ENCODE results near the gene RGS6. TPM values are rescaled to one million over a fixed set of nuclear protein-coding genes. Genes with fewer than 3 reads are reported as not detected.

The RGS6 gene
- total RNA-seq, 4 donors from 2014 or later: 0.54 to 9.1 (median 3.3) TPM

GRCh38 chr14:72574715-72575114 lies 642.5 kb downstream of the RGS6 start:
- Histone ChIP-seq H3K27ac (no peak overlapping the region), H3K9me3 (no peaks in the 10 kb centered on the region), H3K36me3 (no peaks in the 10 kb centered on the region), H3K4me1 (no peaks in the 10 kb centered on the region), H3K27me3 (no peaks in the 10 kb centered on the region), H3K4me3 (no peak overlapping the region)
- no peak for TF ChIP-seq CTCF (IDR thresholded peaks at IDR 0.05)
- no peak for TF ChIP-seq POLR2A (IDR thresholded peaks at IDR 0.05)
- DNase-seq: no peak

- Histone ChIP-seq H3K27me3 (no peaks in the 10 kb centered on the region), H3K4me3 (no peak overlapping the region), H3K36me3 (no peaks in the 10 kb centered on the region), H3K4me1 (no peaks in the 10 kb centered on the region), H3K9me3 (no peaks in the 10 kb centered on the region), H3K27ac (no peak overlapping the region)
- no peak for TF ChIP-seq POLR2A (IDR thresholded peaks at IDR 0.05)
- TF ChIP-seq CTCF (IDR thresholded peaks at IDR 0.05): no peak
- no peak for DNase-seq
These were observed 644.0 kb downstream of the RGS6 start for GRCh38 chr14:72576258-72576657.

GRCh38 chr14:72577521-72577920 lies 645.3 kb downstream of the RGS6 start:
- Histone ChIP-seq H3K36me3 (no peaks in the 10 kb centered on the region), H3K9me3 (no peaks in the 10 kb centered on the region), H3K4me1 (no peaks in the 10 kb centered on the region), H3K4me3 (no peak overlapping the region), H3K27me3 (no peaks in the 10 kb centered on the region), H3K27ac (no peak overlapping the region)
- no peak for DNase-seq
- TF ChIP-seq POLR2A (IDR thresholded peaks at IDR 0.05): no peak
- no peak for TF ChIP-seq CTCF (IDR thresholded peaks at IDR 0.05)

GRCh38 chr14:72578514-72578913 lies 646.3 kb downstream of the RGS6 start:
- H3K4me3 ChIP-seq: no peak overlapping the region
- H3K9me3 ChIP-seq: no peaks in the 10 kb centered on the region
- no peaks in the 10 kb centered on the region for H3K4me1 ChIP-seq
- H3K27ac ChIP-seq: no peak overlapping the region
- H3K36me3 ChIP-seq: no peaks in the 10 kb centered on the region
- no peak for DNase-seq
- TF ChIP-seq POLR2A (IDR thresholded peaks at IDR 0.05) (no peak), CTCF (IDR thresholded peaks at IDR 0.05) (no peak)
- H3K27me3 ChIP-seq: no peaks in the 10 kb centered on the region

- DNase-seq: no peak
- H3K4me1 ChIP-seq: no peaks in the 10 kb centered on the region
- no peaks in the 10 kb centered on the region for H3K9me3 ChIP-seq
- TF ChIP-seq CTCF (IDR thresholded peaks at IDR 0.05) (no peak), POLR2A (IDR thresholded peaks at IDR 0.05) (no peak)
- H3K27me3 ChIP-seq: no peaks in the 10 kb centered on the region
- H3K36me3 ChIP-seq: no peaks in the 10 kb centered on the region
- no peak overlapping the region for H3K4me3 ChIP-seq
- no peak overlapping the region for H3K27ac ChIP-seq
These were observed 650.4 kb downstream of the RGS6 start for GRCh38 chr14:72582582-72582981.
